ENCODE data around the gene NFATC2.

- TF ChIP-seq CTCF (conservative IDR thresholded peaks at IDR 0.05; ENCODE audit: low read depth in 2 of 2) (no peak), EZH2 (IDR thresholded peaks at IDR 0.05; ENCODE audit: low read depth, unreplicated experiment) (no peak), REST (IDR thresholded peaks at IDR 0.05; ENCODE audit: unreplicated experiment) (no peak), POLR2AphosphoS5 (IDR thresholded peaks at IDR 0.05; ENCODE audit: low read depth) (no peak), ZNF331 (CRISPR knock-in tag; IDR thresholded peaks at IDR 0.05; ENCODE audit: low read depth) (no peak), ZNF462 (CRISPR knock-in tag; IDR thresholded peaks at IDR 0.05) (no peak), STAT1 (IDR thresholded peaks at IDR 0.05; ENCODE audit: unreplicated experiment) (no peak), EZH2phosphoT487 (IDR thresholded peaks at IDR 0.05; ENCODE audit: unreplicated experiment) (no peak), CREB1 (CRISPR knock-in tag; IDR thresholded peaks at IDR 0.05; ENCODE audit: low read depth) (no peak), ETS1 (IDR thresholded peaks at IDR 0.05) (no peak), ZNF114 (CRISPR knock-in tag; IDR thresholded peaks at IDR 0.05) (no peak), NANOG (IDR thresholded peaks at IDR 0.05; ENCODE audit: borderline replicate concordance) (no peak), JUNB (IDR thresholded peaks at IDR 0.05; ENCODE audit: unreplicated experiment) (no peak)
Observed at GRCh38 chr20:51369503-51369902, 173.0 kb downstream of the NFATC2 start.
